Breast epithelium (tissue), 4 donors: Measurements from ENCODE around the gene MYOG. TPM values are rescaled to one million over a fixed set of nuclear protein-coding genes. Genes with fewer than 3 reads are reported as not detected.

ENCODE experiments used
- DNase-seq, 2 donors: peaks; one replicate each; pipeline ENCODE4 v3.0.0-alpha.2; 2019; ENCODE audit warnings: low spot score in 2 of 2
- H3K27ac ChIP-seq, 2 donors: fragments of 200-600 bp; sonication (generic) in 1 of 2; one replicate each; pipeline ENCODE4 v1.5.1; 2016 to 2019; ENCODE audit warnings: mild to moderate bottlenecking in 1 of 2
- H3K27me3 ChIP-seq, 2 donors: fragments of 200-600 bp; sonication (generic) in 1 of 2; one replicate each; pipeline versions ENCODE4 v1.5.1 to v1.6.0; 2017 to 2019; ENCODE audit warnings: control low read depth in 1 of 2, mild to moderate bottlenecking in 1 of 2
- H3K36me3 ChIP-seq: fragments of 200-600 bp; one replicate; pipeline ENCODE4 v1.5.1; 2019
- H3K4me1 ChIP-seq, 2 donors: fragments of 200-600 bp; sonication (generic); one replicate each; pipeline ENCODE4 v1.5.1; 2016 to 2019; ENCODE audit warnings: control low read depth in 1 of 2
- H3K4me3 ChIP-seq, 3 donors: fragments of 200-600 bp; sonication (generic); 1 replicate in 2 of 3; 2 replicates in 1 of 3; pipeline ENCODE4 v1.5.1; 2016 to 2019; ENCODE audit warnings: mild to moderate bottlenecking in 3 of 3, moderate library complexity in 2 of 3
- H3K9me3 ChIP-seq, 2 donors: fragments of 200-600 bp; sonication (generic) in 1 of 2; one replicate each; pipeline ENCODE4 v1.5.1; 2016 to 2019; ENCODE audit warnings: control low read depth in 1 of 2
- CTCF ChIP-seq, 3 donors: fragments of 450-650 bp; IDR thresholded peaks; one replicate each; pipeline ENCODE4 v1.5.1; 2016 to 2017; ENCODE audit warnings: antibody characterized with exemption in 3 of 3, mild to moderate bottlenecking in 3 of 3, moderate library complexity in 3 of 3
- POLR2A ChIP-seq: fragments of 450-650 bp; IDR thresholded peaks from one replicate; pipeline ENCODE4 v1.6.1; 2016; ENCODE audit warnings: antibody characterized with exemption, mild to moderate bottlenecking, moderate library complexity
- POLR2AphosphoS5 ChIP-seq, 3 donors: sonication (generic); formaldehyde crosslinking; IDR thresholded peaks; one replicate each; pipeline ENCODE4 v1.6.1; 2017; ENCODE audit warnings: antibody characterized with exemption in 3 of 3
- intact Hi-C: fragments of 100-400 bp; cut with DNase I; formaldehyde crosslinking; loops from one replicate; pipeline ENCODE4 v1.15.1; 2023; ENCODE audit warnings: low total_unique reads
- total RNA-seq, 3 donors: library from RNA; depleted of rRNA; stranded (reverse); fragments of >200 nt; gene quantifications; one replicate each; pipeline ENCODE4 v1.1.0, GENCODE V29; 2016

Gene MYOG
- total RNA-seq, 3 donors from 2014 or later = not detected

- DNase-seq = no peak
Observed at GRCh38 chr1:203074610-203075009, 11.2 kb downstream of the MYOG start.

GRCh38 chr1:203073469-203073868 lies 12.3 kb downstream of the MYOG start:
- no peaks in the 10 kb centered on the region for H3K27me3 ChIP-seq
- H3K4me1 ChIP-seq = no peaks in the 10 kb centered on the region
- TF ChIP-seq POLR2A = no peak
- no peak for TF ChIP-seq POLR2AphosphoS5 (IDR thresholded peaks at IDR 0.05)
- TF ChIP-seq CTCF (IDR thresholded peaks at IDR 0.05) = no peak
- intact Hi-C loops = no loop called here
- no peaks in the 10 kb centered on the region for H3K36me3 ChIP-seq
- H3K4me3 ChIP-seq = no peak overlapping the region
- no peak for DNase-seq
- no peak overlapping the region for H3K27ac ChIP-seq
- H3K9me3 ChIP-seq = no peaks in the 10 kb centered on the region

More at GRCh38 chr1:203074610-203075009, 11.2 kb downstream of the MYOG start:
- H3K27ac ChIP-seq = no peak overlapping the region
- H3K27me3 ChIP-seq = no peaks in the 10 kb centered on the region
- H3K9me3 ChIP-seq = no peaks in the 10 kb centered on the region
- no peak overlapping the region for H3K4me3 ChIP-seq
- TF ChIP-seq POLR2A (no peak), POLR2AphosphoS5 (IDR thresholded peaks at IDR 0.05) (no peak)
- no peaks in the 10 kb centered on the region for H3K36me3 ChIP-seq
- H3K4me1 ChIP-seq = no peaks in the 10 kb centered on the region
- intact Hi-C loops = no loop called here

GRCh38 chr1:203072911-203073310 lies 12.9 kb downstream of the MYOG start:
- no peak for TF ChIP-seq POLR2AphosphoS5 (IDR thresholded peaks at IDR 0.05)
- no peak for TF ChIP-seq CTCF (IDR thresholded peaks at IDR 0.05)
- no peak for TF ChIP-seq POLR2A
- Histone ChIP-seq H3K36me3 (no peaks in the 10 kb centered on the region), H3K27ac (no peak overlapping the region), H3K4me3 (no peak overlapping the region), H3K9me3 (no peaks in the 10 kb centered on the region), H3K4me1 (no peaks in the 10 kb centered on the region), H3K27me3 (no peaks in the 10 kb centered on the region)
- intact Hi-C loops = no loop called here
- no peak for DNase-seq

- no peak for DNase-seq
- TF ChIP-seq CTCF (IDR thresholded peaks at IDR 0.05) = no peak
- no peak for TF ChIP-seq POLR2AphosphoS5 (IDR thresholded peaks at IDR 0.05)
- no peak for TF ChIP-seq POLR2A
- no peak overlapping the region for H3K27ac ChIP-seq
- H3K27me3 ChIP-seq = no peaks in the 10 kb centered on the region
- intact Hi-C loops = no loop called here
- no peak overlapping the region for H3K4me3 ChIP-seq
- H3K4me1 ChIP-seq = no peaks in the 10 kb centered on the region
- H3K36me3 ChIP-seq = no peaks in the 10 kb centered on the region
- H3K9me3 ChIP-seq = no peaks in the 10 kb centered on the region
Observed at GRCh38 chr1:203072002-203072602, 13.7 kb downstream of the MYOG start.

- H3K4me3 ChIP-seq = no peak overlapping the region
Observed at GRCh38 chr1:203069030-203069747, 16.6 kb downstream of the MYOG start.

More at GRCh38 chr1:203069030-203069747, 16.6 kb downstream of the MYOG start:
- Histone ChIP-seq H3K9me3 (no peaks in the 10 kb centered on the region), H3K4me1 (no peaks in the 10 kb centered on the region), H3K27me3 (no peaks in the 10 kb centered on the region), H3K27ac (no peak overlapping the region), H3K36me3 (no peaks in the 10 kb centered on the region)
- intact Hi-C loops = no loop called here
- TF ChIP-seq CTCF (IDR thresholded peaks at IDR 0.05) (no peak), POLR2AphosphoS5 (IDR thresholded peaks at IDR 0.05) (no peak), POLR2A (no peak)
- no peak for DNase-seq
